Cardiac muscle cell (in vitro differentiated cells and primary cell): ENCODE data around the gene RGCC. TPM values are rescaled to one million over a fixed set of nuclear protein-coding genes. Genes with fewer than 3 reads are reported as not detected.

Experiments used
- DNase-seq, 2 donors: peaks; one replicate each; pipeline versions ENCODE4 v3.0.0 to v3.0.0-alpha.2; 2010 to 2017; ENCODE audit warnings: low read depth in 1 of 2, low spot score in 1 of 2
- H3K27ac ChIP-seq: fragments of 200-600 bp; sonication (generic); 2 replicates; pipeline ENCODE4 v1.5.1; 2016
- H3K27me3 ChIP-seq: fragments of 200-600 bp; sonication (generic); 2 replicates; pipeline ENCODE4 v1.6.0; 2016; ENCODE audit warnings: control low read depth
- H3K36me3 ChIP-seq: fragments of 200-600 bp; sonication (generic); 2 replicates; pipeline ENCODE4 v1.5.1; 2016; ENCODE audit warnings: control low read depth
- H3K4me1 ChIP-seq: fragments of 200-600 bp; sonication (generic); 2 replicates; pipeline ENCODE4 v1.8.1; 2017; ENCODE audit warnings: low read depth, mild to moderate bottlenecking, mixed run types
- H3K4me3 ChIP-seq: fragments of 200-600 bp; sonication (generic); 2 replicates; pipeline ENCODE4 v1.5.1; 2016; ENCODE audit warnings: mild to moderate bottlenecking
- H3K9me3 ChIP-seq: fragments of 200-600 bp; sonication (generic); 2 replicates; pipeline ENCODE4 v1.5.1; 2017; ENCODE audit warnings: low read depth, mild to moderate bottlenecking, control low read depth
- polyA plus RNA-seq: library from polyadenylated mRNA; unstranded; fragments of >200 nt; fragmentation: Nextera tagmentation; extraction: Ambion mirVana; gene quantifications from 2 replicates; pipeline ENCODE4 v1.2.1, GENCODE V29; 2016
- total RNA-seq: library from RNA; depleted of rRNA; stranded (reverse); fragments of >200 nt; gene quantifications from 2 replicates; pipeline ENCODE4 v1.2.3, GENCODE V29; 2016
- TF ChIP-seq, protein P1 (sequence below): IDR thresholded peaks from 2 replicates; pipeline ENCODE4 v1.5.1; 2012; ENCODE audit warnings: low read depth, mild to moderate bottlenecking, low read length

RGCC gene
- total and polyA plus RNA-seq, 2 experiments from 2014 or later = not detected

DNA sequence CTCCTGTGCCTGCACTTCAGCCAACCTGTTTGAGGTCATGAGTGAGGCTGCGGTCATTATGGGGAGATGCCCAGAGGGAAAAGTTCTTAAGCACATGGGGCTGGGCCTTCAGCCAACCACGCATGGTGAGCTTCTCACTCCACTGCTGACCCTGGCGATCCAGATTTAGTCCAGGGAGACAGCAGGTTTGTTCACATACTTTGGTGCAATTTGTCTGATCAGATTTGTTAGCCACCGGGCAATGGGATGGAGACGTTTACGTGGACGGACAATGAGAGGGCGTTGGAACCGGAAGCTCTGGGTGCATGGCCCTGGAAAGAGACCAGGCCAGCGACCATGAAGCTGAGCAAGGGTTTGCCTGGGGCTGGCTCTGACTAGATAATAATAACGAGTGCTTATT is 56.2 kb downstream of the RGCC start:
- TF ChIP-seq, protein P1, sequence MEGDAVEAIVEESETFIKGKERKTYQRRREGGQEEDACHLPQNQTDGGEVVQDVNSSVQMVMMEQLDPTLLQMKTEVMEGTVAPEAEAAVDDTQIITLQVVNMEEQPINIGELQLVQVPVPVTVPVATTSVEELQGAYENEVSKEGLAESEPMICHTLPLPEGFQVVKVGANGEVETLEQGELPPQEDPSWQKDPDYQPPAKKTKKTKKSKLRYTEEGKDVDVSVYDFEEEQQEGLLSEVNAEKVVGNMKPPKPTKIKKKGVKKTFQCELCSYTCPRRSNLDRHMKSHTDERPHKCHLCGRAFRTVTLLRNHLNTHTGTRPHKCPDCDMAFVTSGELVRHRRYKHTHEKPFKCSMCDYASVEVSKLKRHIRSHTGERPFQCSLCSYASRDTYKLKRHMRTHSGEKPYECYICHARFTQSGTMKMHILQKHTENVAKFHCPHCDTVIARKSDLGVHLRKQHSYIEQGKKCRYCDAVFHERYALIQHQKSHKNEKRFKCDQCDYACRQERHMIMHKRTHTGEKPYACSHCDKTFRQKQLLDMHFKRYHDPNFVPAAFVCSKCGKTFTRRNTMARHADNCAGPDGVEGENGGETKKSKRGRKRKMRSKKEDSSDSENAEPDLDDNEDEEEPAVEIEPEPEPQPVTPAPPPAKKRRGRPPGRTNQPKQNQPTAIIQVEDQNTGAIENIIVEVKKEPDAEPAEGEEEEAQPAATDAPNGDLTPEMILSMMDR = no peak
- DNase-seq = no peak
- Histone ChIP-seq H3K27ac (no peak overlapping the region), H3K27me3 (no peaks in the 10 kb centered on the region), H3K9me3 (no peaks in the 10 kb centered on the region), H3K36me3 (no peaks in the 10 kb centered on the region), H3K4me1 (no peaks in the 10 kb centered on the region), H3K4me3 (no peak overlapping the region)

DNA sequence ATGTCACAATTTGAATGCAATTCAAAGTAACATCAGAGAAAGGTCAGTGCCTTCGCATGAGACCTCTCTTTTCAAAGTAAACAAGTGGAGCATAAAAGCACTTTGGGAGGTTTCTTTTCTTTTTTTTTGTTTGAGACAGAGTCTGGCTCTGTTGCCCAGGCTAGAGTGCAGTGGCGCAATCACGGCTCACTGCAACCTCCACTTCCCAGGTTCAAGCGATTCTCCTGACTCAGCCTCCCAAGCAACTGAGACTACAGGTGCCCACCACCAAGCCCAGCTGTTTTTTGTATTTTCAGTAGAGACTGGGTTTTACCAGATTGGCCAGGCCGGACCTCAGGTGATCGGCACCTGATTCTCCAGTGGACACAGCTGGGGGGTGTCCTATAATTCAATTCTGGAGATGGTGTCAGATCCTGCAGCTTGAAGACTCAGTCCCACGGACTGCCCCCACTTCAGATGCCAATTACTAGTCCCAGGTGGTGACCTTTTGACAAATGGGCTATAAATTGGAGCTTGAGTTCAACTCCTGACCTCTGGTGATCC is 57.6 kb downstream of the RGCC start:
- no peak for DNase-seq
- no peaks in the 10 kb centered on the region for H3K27me3 ChIP-seq
- no peaks in the 10 kb centered on the region for H3K9me3 ChIP-seq
- H3K36me3 ChIP-seq = no peaks in the 10 kb centered on the region
- TF ChIP-seq, protein P1 = no peak
- H3K27ac ChIP-seq = no peak overlapping the region
- no peak overlapping the region for H3K4me3 ChIP-seq
- no peaks in the 10 kb centered on the region for H3K4me1 ChIP-seq

DNA sequence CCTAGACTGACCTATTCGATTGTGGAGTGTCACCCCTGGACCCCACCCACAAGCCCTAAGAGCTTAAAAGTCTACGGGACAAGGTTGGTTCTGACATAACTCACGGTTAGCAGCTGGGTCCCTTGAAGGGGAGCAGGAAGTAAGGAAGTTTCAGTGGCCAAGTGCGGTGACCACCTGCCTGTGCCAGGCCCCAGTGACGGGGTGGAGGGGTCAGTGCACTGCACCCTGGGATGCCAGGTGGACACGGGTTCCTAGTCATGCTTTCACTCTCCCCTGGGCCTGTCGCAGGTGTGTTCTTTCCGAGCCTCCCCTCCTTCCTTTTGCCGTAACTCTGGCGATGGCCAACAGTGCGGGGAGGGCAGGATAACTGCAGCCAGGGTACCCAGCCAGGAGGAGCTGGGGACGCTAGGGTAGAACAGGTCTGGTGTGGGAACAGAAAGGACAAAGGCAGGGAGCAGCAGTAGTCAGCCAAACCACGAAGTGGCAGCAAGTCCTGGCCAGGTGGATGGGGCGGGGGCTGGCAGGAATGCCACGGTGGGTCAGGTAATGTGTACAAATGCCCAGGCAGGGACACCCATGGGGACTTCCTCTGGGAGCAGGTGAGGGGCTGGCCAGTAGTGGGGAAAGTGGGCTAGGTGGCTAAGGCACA is 58.3 kb downstream of the RGCC start:
- Histone ChIP-seq H3K4me1 (no peaks in the 10 kb centered on the region), H3K36me3 (no peaks in the 10 kb centered on the region), H3K27ac (no peak overlapping the region), H3K27me3 (no peaks in the 10 kb centered on the region), H3K4me3 (no peak overlapping the region), H3K9me3 (no peaks in the 10 kb centered on the region)
- DNase-seq = no peak
- TF ChIP-seq, protein P1 = no peak

DNA sequence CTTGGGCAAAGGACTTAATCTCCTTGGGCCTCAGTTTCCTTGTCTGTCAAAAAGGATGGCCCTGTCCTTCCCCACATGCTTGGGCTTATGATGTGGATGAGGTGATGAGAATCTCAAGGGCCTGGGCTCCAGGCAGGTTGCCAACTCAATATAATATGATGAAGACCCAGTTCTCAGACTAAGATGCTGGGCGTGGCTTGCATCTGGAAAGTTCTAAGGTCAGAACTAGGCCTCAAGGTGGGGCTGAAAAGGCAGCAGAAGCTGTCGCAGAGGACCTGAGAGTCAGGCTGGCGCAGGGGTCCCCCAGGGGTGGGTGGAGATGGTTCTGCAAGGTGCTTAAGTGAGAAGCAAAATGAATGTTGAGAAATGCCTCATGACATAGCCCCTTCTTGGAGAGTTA is 58.8 kb downstream of the RGCC start:
- no peak overlapping the region for H3K27ac ChIP-seq
- TF ChIP-seq, protein P1 = no peak
- no peaks in the 10 kb centered on the region for H3K4me1 ChIP-seq
- no peaks in the 10 kb centered on the region for H3K36me3 ChIP-seq
- H3K27me3 ChIP-seq = no peaks in the 10 kb centered on the region
- H3K4me3 ChIP-seq = no peak overlapping the region
- no peaks in the 10 kb centered on the region for H3K9me3 ChIP-seq
- no peak for DNase-seq

DNA sequence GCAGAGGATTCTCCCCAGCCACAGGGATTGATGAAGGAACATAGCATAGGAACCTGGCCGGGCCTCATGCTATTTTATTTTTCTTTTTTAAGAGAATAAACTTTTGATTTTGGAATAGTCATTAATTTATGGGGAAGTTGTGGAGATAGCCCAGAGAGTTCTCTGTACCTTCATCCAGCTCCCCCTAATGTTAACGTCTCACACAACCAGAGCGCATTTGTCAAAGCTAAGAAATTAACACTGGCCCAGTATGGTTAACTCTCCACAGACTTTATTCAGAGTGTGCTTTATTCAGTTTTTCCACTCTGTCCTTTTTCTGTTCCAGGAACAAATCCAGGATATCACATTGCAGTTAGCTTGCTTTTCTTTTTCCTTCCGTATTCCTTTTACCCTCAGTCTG is 59.4 kb downstream of the RGCC start:
- Histone ChIP-seq H3K4me3 (no peak overlapping the region), H3K4me1 (no peaks in the 10 kb centered on the region), H3K9me3 (no peaks in the 10 kb centered on the region), H3K36me3 (no peaks in the 10 kb centered on the region), H3K27ac (no peak overlapping the region), H3K27me3 (no peaks in the 10 kb centered on the region)
- TF ChIP-seq, protein P1 = no peak
- no peak for DNase-seq
